WI38 (cell line): Measurements from ENCODE around the gene ELL.

Experiments used
- H3K4me3 ChIP-seq: 2 replicates; pipeline ENCODE4 v1.5.1; 2011; ENCODE audit warnings: low read depth, mild to moderate bottlenecking, control low read depth, low read length
- CTCF ChIP-seq: IDR thresholded peaks from 2 replicates; pipeline ENCODE4 v1.5.1; 2012; ENCODE audit warnings: low read depth, mild to moderate bottlenecking, control low read depth, low read length

The ELL gene

GRCh38 chr19:18465214-18465963, 56.5 kb downstream of the ELL start:
- no peak for TF ChIP-seq CTCF
- no peak overlapping the region for H3K4me3 ChIP-seq

- H3K4me3 ChIP-seq: no peak overlapping the region
Measured at GRCh38 chr19:18464646-18465045, 57.2 kb downstream of the ELL start.

GRCh38 chr19:18461471-18461870, 60.4 kb downstream of the ELL start:
- no peak overlapping the region for H3K4me3 ChIP-seq
- TF ChIP-seq CTCF: no peak

More at GRCh38 chr19:18464646-18465045, 57.2 kb downstream of the ELL start:
- TF ChIP-seq CTCF: no peak

- TF ChIP-seq CTCF: no peak
- no peak overlapping the region for H3K4me3 ChIP-seq
Measured at GRCh38 chr19:18460900-18461299, 61.0 kb downstream of the ELL start.

- no peak overlapping the region for H3K4me3 ChIP-seq
Measured at GRCh38 chr19:18457483-18458331, 64.2 kb downstream of the ELL start.

GRCh38 chr19:18456974-18457373, 64.9 kb downstream of the ELL start:
- H3K4me3 ChIP-seq: no peak overlapping the region
- TF ChIP-seq CTCF: no peak

More at GRCh38 chr19:18457483-18458331, 64.2 kb downstream of the ELL start:
- TF ChIP-seq CTCF: no peak

- no peak overlapping the region for H3K4me3 ChIP-seq
Measured at GRCh38 chr19:18456279-18456678, 65.6 kb downstream of the ELL start.

More at GRCh38 chr19:18456279-18456678, 65.6 kb downstream of the ELL start:
- no peak for TF ChIP-seq CTCF
